SU-DHL-6 (cell line): ENCODE data around the gene F8.

Source experiments
- EZH2phosphoT487 ChIP-seq: fragments of 200-600 bp; sonication (generic), shearing (Covaris generic); conservative IDR thresholded peaks from 2 replicates; pipeline ENCODE4 v1.6.1; 2018; ENCODE audit warnings: mild to moderate bottlenecking, antibody characterized with exemption, low read length, moderate library complexity, mixed read lengths
- TF ChIP-seq, protein P1 (sequence below): fragments of 200-600 bp; sonication (generic); IDR thresholded peaks from one replicate; pipeline ENCODE4 v1.5.1; 2017; ENCODE audit warnings: antibody characterized with exemption, mild to moderate bottlenecking, low read length, moderate library complexity; ENCODE audit not compliant: insufficient read depth, poor library complexity, severe bottlenecking

DNA sequence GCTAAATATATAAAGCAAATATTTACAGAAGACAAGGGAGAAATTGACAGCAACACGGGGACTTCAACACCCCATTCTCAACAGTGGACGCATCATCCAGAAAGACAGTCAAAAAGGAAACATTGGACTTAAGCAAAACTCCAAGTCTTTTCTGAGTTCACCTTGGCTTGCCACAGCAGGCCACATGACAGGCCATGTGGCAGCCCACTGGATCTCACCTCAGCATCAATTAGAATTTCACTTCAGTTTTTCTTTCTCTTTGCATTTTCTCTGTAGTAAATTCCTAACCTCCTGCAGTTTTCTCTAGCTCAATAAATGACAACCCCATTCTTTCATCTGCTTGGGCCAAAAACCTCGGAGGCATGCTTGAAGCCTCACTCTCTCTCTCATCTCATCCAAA is 200.5 kb downstream of the F8 start:
- no peak for TF ChIP-seq EZH2phosphoT487
- TF ChIP-seq, protein P1, sequence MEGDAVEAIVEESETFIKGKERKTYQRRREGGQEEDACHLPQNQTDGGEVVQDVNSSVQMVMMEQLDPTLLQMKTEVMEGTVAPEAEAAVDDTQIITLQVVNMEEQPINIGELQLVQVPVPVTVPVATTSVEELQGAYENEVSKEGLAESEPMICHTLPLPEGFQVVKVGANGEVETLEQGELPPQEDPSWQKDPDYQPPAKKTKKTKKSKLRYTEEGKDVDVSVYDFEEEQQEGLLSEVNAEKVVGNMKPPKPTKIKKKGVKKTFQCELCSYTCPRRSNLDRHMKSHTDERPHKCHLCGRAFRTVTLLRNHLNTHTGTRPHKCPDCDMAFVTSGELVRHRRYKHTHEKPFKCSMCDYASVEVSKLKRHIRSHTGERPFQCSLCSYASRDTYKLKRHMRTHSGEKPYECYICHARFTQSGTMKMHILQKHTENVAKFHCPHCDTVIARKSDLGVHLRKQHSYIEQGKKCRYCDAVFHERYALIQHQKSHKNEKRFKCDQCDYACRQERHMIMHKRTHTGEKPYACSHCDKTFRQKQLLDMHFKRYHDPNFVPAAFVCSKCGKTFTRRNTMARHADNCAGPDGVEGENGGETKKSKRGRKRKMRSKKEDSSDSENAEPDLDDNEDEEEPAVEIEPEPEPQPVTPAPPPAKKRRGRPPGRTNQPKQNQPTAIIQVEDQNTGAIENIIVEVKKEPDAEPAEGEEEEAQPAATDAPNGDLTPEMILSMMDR = no peak
